COLO668 (cell line): ENCODE data around the gene UNKL.

ENCODE experiments used
- DNase-seq: peaks from one replicate; lab custom pipeline; 2025; ENCODE audit not compliant: unreplicated experiment; lab: John Stamatoyannopoulos, UW

The UNKL gene

DNA sequence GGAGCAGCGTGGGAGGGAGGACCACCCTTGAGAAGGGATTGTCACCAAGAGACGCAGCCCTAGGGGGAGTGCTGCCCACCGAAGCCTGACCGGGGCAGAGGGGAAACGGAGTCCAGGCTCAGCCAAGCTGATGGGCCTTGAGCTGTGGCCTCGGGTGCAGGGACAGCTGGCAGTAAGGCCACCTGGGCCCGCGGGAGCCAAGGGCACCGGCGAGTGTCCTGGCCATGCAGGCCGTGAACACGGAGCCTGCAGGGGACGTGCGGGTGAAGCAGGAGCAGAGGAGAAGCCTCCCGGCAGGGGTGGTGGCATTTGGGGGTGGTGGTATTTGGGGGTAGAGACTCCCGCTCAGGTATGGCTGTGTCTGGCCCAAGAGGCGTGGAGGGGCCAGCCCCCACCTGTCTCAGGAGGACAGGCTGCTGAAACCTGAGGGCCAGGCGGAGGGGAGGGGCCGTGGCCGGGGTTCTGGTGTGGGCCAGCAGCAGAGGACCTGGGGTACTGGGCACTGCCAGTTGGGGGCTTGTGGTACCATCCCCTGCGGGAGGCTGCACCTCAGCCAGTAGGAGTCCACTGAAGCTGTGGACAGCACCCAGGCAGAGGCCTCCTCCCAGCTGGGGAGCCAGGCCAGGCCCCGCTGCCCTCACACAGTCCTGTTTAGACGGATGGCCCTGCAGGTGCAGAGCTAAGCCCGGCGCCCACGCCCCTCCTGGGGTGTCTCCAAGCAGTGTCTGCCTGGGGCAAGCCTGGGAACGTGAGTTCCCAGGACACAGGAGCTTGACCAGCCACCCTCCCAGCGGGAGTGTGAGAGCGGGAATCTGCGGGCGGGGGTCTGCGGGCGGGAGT lies 58.2 kb downstream of the UNKL start:
- no peak for DNase-seq

DNA sequence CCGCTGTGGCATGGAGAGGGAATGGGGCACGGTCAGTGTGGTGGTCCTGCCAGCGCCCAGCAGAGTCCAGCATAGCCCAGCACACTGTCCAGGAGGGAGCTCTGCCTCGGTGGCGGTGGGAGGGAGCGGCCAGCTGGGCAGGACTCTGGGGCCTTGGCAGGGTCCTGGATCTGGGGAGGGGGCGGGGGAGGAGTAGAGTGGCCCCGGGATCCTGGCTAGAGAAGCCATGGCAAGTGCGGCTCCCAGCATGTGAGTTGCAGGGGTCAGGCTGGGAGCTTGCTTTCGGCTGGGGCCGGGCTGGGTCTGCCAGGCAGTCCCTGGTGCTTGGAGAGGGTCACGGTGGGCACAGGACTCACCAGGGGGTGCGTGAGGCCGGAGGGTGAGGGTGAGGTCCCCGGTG lies 58.9 kb downstream of the UNKL start:
- no peak for DNase-seq

DNA sequence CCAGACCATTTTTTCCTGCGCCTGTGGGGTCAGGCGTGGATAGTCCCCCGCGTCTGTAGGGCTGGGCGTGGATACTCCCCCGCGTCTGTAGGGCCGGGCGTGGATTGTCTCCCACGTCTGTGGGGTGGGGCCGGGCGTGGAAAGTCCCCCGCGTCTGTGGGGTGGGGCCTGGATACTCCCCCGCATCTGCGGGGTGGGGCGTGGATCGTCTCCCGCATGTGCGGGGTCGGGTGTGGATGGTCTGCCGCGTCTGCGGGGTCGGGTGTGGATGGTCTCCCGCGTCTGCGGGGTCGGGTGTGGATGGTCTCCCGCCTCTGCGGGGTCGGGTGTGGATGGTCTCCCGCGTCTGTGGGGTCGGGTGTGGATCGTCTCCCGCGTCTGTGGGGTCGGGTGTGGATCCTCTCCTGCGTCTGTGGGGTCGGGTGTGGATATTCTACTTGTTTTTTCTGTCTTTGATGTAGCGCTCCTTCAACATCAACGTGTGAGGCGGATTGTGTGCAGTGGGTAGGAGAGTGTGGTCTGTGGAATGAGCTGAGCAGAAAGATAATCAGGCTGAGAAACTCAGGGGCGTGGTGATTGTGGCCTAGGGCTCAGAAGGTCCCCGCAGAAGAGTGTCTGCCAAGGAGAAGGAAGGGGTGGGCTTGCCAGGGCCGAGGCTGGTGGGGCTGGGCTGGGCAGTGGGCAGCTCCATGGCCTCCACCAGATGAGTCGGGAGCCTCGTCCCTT lies 59.5 kb downstream of the UNKL start:
- DNase-seq: no peak

DNA sequence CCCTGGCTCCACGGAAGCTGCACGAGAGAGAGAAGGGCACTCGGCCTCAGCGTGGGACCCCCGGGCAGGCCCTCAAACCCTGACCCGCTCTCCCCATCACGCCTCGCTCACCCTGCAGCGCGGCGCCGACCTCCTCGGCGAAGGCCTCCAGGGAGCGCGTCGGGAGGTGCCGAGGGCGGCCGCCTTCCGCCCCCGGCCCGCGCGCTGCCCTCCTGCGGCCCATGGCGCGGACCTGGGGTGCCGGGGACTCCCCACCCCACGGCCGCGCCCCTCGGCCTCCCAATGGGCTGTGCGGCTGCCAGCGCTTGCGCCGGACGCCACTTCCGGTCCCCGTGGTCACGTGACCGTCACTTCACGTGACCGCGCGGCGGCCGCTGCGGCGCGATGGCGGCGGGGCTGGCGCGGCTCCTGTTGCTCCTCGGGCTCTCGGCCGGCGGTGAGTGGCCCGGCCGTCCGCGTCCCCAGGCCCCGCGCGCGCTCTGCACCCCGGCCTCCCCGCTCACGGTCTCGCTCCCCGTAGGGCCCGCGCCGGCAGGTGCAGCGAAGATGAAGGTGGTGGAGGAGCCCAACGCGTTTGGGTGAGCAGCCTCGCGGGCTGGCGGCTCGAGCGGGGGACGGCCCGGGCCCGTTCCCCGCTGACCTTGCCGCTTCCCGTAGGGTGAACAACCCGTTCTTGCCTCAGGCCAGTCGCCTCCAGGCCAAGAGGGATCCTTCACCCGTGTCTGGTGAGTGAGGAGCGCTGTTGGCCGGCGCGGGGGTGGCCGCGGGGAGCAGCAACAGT lies 62.7 kb downstream of the UNKL start, which contains the start of the genes GNPTG and TSR3:
Gene GNPTG (plus strand): TSS at position 350 of the 781 bp plus-strand sequence. CDS start 35 bp downstream, at position 385.
Gene TSR3 (minus strand): TSS at position 297 of the 781 bp plus-strand sequence. CDS start 74 bp downstream, at position 223.
- DNase-seq: peak; percentile 90

GRCh38 chr16:1351215-1351581 lies 63.3 kb downstream of the UNKL start:
- DNase-seq: no peak

DNA sequence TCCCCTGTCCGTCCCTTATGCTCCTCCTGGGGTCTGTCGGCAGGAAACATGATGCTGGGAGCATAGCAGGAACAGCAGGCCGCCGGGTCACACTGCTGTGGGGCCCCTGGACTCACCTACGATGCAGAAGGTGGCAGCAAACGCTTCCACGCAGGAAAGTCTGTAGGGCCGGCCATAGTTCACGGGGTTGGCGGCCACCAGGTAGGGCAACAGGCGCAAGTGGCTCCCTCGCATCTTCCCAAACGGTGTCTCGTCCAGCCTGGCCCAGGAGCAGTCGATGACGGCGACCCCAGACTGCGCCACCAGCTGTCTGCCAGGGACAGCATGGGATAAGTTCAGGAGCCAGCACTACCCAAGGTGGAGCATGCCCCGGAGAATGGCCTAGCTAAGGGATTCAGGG lies 63.8 kb downstream of the UNKL start:
- DNase-seq: no peak

GRCh38 chr16:1349951-1350350 lies 64.6 kb downstream of the UNKL start:
- DNase-seq: no peak

GRCh38 chr16:1349351-1349750 lies 65.2 kb downstream of the UNKL start:
- no peak for DNase-seq

GRCh38 chr16:1348926-1349325 lies 65.6 kb downstream of the UNKL start:
- no peak for DNase-seq

DNA sequence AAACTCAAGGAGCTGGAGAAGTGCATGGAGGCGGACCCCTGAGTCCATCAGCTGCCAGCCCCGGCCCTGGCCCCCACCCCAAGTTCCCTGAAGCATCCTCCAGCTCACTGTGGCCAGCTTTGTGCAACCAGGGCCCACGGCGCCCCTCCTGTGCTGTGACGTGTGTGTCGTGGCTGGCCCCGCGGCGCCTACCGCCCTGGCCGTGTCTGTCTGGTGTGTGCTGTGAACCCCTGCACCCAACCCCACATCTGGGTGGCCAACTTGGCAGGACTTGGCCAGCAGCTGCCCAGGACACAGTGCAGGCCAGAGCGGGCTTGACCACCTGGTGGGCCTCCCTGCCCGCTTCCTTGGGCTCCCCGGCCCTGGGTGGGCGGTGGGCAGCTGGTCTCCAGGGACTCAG lies 66.1 kb downstream of the UNKL start:
- no peak for DNase-seq

DNA sequence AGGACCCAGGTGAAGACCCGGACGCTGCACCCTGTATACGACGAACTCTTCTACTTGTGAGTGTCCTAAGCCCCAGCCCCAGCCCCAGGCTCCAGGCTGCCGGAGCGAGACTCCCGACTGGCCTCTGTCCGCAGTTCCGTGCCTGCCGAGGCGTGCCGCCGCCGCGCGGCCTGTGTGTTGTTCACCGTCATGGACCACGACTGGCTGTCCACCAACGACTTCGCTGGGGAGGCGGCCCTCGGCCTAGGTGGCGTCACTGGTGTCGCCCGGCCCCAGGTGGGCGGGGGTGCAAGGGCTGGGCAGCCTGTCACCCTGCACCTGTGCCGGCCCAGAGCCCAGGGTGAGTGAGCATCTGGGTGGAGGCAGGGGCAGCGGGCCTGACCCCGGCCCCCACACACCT lies 66.5 kb downstream of the UNKL start:
- no peak for DNase-seq

- DNase-seq: no peak
Observed at GRCh38 chr16:1347286-1347855, 67.1 kb downstream of the UNKL start.

- DNase-seq: no peak
Observed at GRCh38 chr16:1346422-1347285, 67.8 kb downstream of the UNKL start.

DNA sequence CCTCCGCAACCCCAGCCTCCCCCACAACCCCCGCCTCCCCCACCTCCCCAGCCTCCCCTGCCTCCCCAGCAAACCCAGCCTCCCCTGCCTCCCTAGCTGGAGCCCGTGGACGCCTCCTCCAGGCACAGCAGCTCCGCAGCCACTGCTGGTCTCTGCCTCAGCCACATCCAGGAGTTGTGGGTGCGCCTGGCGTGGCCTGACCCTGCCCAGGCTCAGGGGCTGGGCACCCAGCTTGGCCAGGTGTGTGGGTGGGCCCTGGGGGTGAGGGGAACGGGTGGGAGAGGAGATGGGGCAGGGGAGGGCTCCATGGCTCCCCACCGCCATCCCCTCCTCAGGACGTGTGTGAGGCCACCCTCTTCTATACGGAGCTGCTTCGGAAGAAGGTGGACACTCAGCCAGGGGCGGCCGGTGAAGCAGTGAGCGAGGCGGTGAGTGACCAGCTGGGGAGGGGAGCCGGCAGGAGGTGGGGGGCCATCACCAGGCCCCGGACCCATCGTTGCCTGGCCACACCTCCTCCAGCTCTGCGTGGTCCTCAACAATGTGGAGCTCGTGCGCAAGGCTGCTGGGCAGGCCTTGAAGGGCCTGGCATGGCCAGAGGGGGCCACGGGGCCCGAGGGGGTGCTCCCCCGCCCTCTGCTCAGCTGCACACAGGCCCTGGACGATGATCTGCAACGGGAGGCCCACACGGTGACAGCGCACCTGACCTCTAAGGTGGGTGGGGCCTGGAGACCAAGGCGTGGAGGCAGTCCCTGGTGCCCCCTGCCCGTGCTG lies 68.7 kb downstream of the UNKL start:
- no peak for DNase-seq

DNA sequence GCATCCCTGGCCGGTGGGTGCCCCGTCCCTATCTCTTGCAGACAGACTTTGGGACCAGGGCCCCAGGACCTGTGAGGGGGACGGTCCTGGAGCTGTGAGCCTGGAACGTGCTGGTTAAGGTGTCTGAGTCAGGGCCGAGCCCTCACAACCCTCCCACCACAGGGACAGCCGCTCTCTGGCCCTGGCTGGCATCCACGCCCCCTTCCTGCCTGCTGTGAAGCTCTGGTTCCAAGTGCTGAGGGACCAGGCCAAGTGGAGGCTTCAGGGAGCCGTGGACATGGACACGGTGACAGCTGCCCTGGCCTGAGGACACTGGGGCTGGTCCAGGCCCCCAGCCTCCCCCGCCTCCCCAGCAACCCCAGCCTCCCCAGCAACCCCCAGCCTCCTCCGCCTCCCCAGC lies 69.4 kb downstream of the UNKL start:
- no peak for DNase-seq

- no peak for DNase-seq
Observed at GRCh38 chr16:1344499-1344898, 70.0 kb downstream of the UNKL start.

- DNase-seq: no peak
Observed at GRCh38 chr16:1343428-1344242, 70.9 kb downstream of the UNKL start.

GRCh38 chr16:1342526-1343427 lies 71.7 kb downstream of the UNKL start:
- peak; percentile 96 for DNase-seq
